HepG2 (cell line): Measurements from ENCODE around the gene SLC43A3. TPM values are rescaled to one million over a fixed set of nuclear protein-coding genes. Genes with fewer than 3 reads are reported as not detected.
A peak's percentile ranks its signal among the peaks of the same experiment; 100 is the strongest.

Experiments used
- ATAC-seq: fragments of 200-7000 bp; cut with Tn5 transposase; 3 replicates; pipeline ENCODE4 v1.9.1; 2020; ENCODE audit warnings: mild to moderate bottlenecking, moderate library complexity
- BruUV-seq: library from RNA; stranded (reverse); fragments of 400-500 nt; replicated peaks from 2 replicates; lab custom pipeline; 2021; lab: Mats Ljungman, UMichigan
- CTCF ChIA-PET: fragments of 300-600 bp; formaldehyde crosslinking; extraction: SDS; loops from one replicate; lab custom pipeline; 2021; ENCODE audit warnings: low total read pairs, inconsistent platforms, low intra/inter-chr PET ratio; lab: Yijun Ruan, JAX
- POLR2A ChIA-PET: fragments of 350-600 bp; sonication (Branson Sonifier 250); formaldehyde crosslinking; loops from one replicate; lab custom pipeline; 2020; ENCODE audit warnings: antibody characterized with exemption, inconsistent platforms; lab: Yijun Ruan, JAX
- DNase-seq: peaks from one replicate; pipeline ENCODE4 v3.0.0-alpha.2; 2015; ENCODE audit warnings: low spot score
- FAIRE-seq: peaks from 3 replicates; lab custom pipeline; 2011; peaks lifted over from hg19 to GRCh38; lab: Jason Lieb, UNC
- H2AFZ ChIP-seq: one replicate; pipeline ENCODE4 v1.6.1; 2011; ENCODE audit warnings: low read length, inconsistent platforms
- H3K27ac ChIP-seq: fragments of 300-600 bp; 3 replicates; pipeline ENCODE4 v1.8.0; 2011; ENCODE audit warnings: mixed run types, mild to moderate bottlenecking, mixed read lengths, low read length, inconsistent platforms; ENCODE audit not compliant: insufficient read depth; ENCODE audit errors: extremely low read length
- H3K27me3 ChIP-seq, 2 experiments: fragments of 200-600 bp in 1 of 2; 2 replicates in 1 of 2; 3 replicates in 1 of 2; pipeline versions ENCODE4 v1.6.0 to v1.8.0; 2011; ENCODE audit warnings: low read length in 2 of 2, mild to moderate bottlenecking in 2 of 2, moderate library complexity in 2 of 2, inconsistent platforms in 1 of 2; ENCODE audit not compliant: insufficient read depth in 2 of 2, control insufficient read depth in 1 of 2
- H3K36me3 ChIP-seq, 2 experiments: fragments of 200-600 bp in 1 of 2; replicated peaks in 1 of 2; 2 replicates in 1 of 2; 3 replicates in 1 of 2; pipeline versions ENCODE4 v1.5.1 to v1.8.0; 2011; ENCODE audit warnings: low read length in 2 of 2, inconsistent platforms in 1 of 2; ENCODE audit not compliant: insufficient read depth in 2 of 2, control insufficient read depth in 1 of 2
- H3K4me1 ChIP-seq: 2 replicates; pipeline ENCODE4 v1.5.1; 2012; ENCODE audit warnings: low read length, inconsistent platforms; ENCODE audit not compliant: insufficient read depth
- H3K4me2 ChIP-seq: 2 replicates; pipeline ENCODE4 v1.6.0; 2011; ENCODE audit warnings: low read depth, low read length, inconsistent platforms
- H3K4me3 ChIP-seq, 3 experiments: fragments of 200-600 bp in 1 of 3; sonication (generic), shearing (Covaris generic) in 1 of 3; replicated peaks in 1 of 3; 2 replicates each; pipeline ENCODE4 v1.5.1; 2011 to 2016; ENCODE audit warnings: low read length in 3 of 3, inconsistent platforms in 2 of 3, low read depth in 2 of 3, mild to moderate bottlenecking in 2 of 3, control low read depth in 1 of 3, mixed read lengths in 1 of 3; ENCODE audit not compliant: insufficient read depth in 1 of 3
- H3K79me2 ChIP-seq: one replicate; pipeline ENCODE4 v1.6.1; 2011; ENCODE audit warnings: low read length, inconsistent platforms; ENCODE audit not compliant: insufficient read depth
- H3K9ac ChIP-seq: 2 replicates; pipeline ENCODE4 v1.6.0; 2011; ENCODE audit warnings: mild to moderate bottlenecking, low read depth, low read length, inconsistent platforms; ENCODE audit not compliant: insufficient read depth
- H3K9me3 ChIP-seq: 2 replicates; pipeline ENCODE4 v1.5.1; 2012; ENCODE audit warnings: mild to moderate bottlenecking, low read length
- H4K20me1 ChIP-seq: 2 replicates; pipeline ENCODE4 v1.6.0; 2011; ENCODE audit warnings: inconsistent platforms, mild to moderate bottlenecking, low read length, moderate library complexity; ENCODE audit not compliant: insufficient read depth
- KDM1A ChIP-seq: IDR thresholded peaks from 2 replicates; pipeline ENCODE4 v1.6.1; 2016; ENCODE audit warnings: missing compliant biosample characterization
- NFKBIZ ChIP-seq: IDR thresholded peaks from 2 replicates; pipeline ENCODE4 v1.6.1; 2018; ENCODE audit warnings: missing genetic modification reagents, missing compliant biosample characterization
- PAXIP1 ChIP-seq: sonication (generic); formaldehyde crosslinking; conservative IDR thresholded peaks from 2 replicates; pipeline ENCODE4 v1.4.0; 2020; ENCODE audit warnings: mild to moderate bottlenecking, missing genetic modification reagents, moderate library complexity
- ZEB1 ChIP-seq: IDR thresholded peaks from 2 replicates; pipeline ENCODE4 v1.6.1; 2012; ENCODE audit warnings: mild to moderate bottlenecking, low read depth, inconsistent platforms; ENCODE audit not compliant: insufficient replicate concordance
- ZNF784 ChIP-seq: sonication (generic); formaldehyde crosslinking; IDR thresholded peaks from 2 replicates; pipeline ENCODE4 v1.5.1; 2020; ENCODE audit warnings: missing genetic modification reagents, mild to moderate bottlenecking, borderline replicate concordance
- WGBS: methylation state at CpG from one replicate; pipeline ENCODE4 v1.1.6; 2017; ENCODE audit warnings: low lambda C conversion rate; 5-methylcytosine and 5-hydroxymethylcytosine counted together
- in situ Hi-C: cut with HindIII; loops from 2 replicates; pipeline ENCODE4 v1.10.0; 2017; ENCODE audit warnings: low pct_unique_long_range_greater_than_20kb; ENCODE audit not compliant: extremely low pct_ligation_motif_present
- intact Hi-C: fragments of 100-400 bp; cut with micrococcal nuclease; formaldehyde crosslinking; loops from one replicate; pipeline ENCODE4 v1.10.0; 2022; ENCODE audit not compliant: unreplicated experiment
- polyA plus RNA-seq, 8 experiments: library from polyadenylated mRNA; depleted of rRNA in 3 of 8; stranded (reverse) in 7 of 8; unstranded in 1 of 8; fragments of >200 nt; fragmentation: Illumina TruSeq in 4 of 8; extraction: Trizol in 4 of 8; gene quantifications; 2 replicates each; pipeline versions ENCODE4 v1.2.1 to v1.2.3, GENCODE V29; 2011 to 2016; ENCODE audit warnings: low read depth in 4 of 8, missing spikeins in 1 of 8, mixed read lengths in 1 of 8; ENCODE audit not compliant: insufficient read depth in 1 of 8
- total RNA-seq, 5 experiments: library from RNA; depleted of rRNA; stranded (reverse); fragments of >200 nt; fragmentation: Illumina TruSeq; extraction: Trizol; gene quantifications; 2 replicates each; pipeline ENCODE4 v1.2.3, GENCODE V29; 2016; ENCODE audit warnings: low read depth in 1 of 5
- TF ChIP-seq, protein P1 (sequence below): sonication (generic); formaldehyde crosslinking; IDR thresholded peaks from 2 replicates; pipeline ENCODE4 v1.4.0; 2020; ENCODE audit warnings: missing genetic modification reagents, borderline replicate concordance

The SLC43A3 gene
- total and polyA plus RNA-seq, 2 of the 13 experiments (the other 11 are each of a cell fraction or from before 2014, with no cell fraction given), result 2.6 TPM; not detected in 1

DNA sequence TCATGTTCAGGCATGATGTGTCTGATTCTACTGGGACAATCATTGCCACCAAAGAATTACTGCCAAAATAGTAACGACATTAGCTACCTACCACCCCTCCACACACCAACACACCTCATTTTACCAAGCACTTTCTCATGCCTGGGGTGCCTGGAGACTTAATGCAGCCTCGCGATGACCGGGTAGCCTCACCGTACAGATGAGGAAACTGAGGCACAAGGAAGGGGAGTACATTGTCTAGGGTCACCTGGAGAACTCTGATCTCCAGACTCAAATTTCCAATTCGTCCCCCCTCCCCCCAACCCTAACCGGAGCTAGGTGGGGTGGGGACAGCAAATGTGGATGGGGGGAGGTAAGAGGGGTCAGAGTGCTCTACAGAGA is 30.7 kb upstream of the SLC43A3 start:
- Histone ChIP-seq H3K36me3 (no peaks in the 10 kb centered on the region), H3K27me3 (peaks cover 3 to 14% of the 10 kb centered on the region in 2 experiments; a peak in 4 of 5 replicates), H3K9me3 (no peaks in the 10 kb centered on the region), H3K4me2 (peak overlapping the region; percentile 96), H3K4me3 (peak overlapping the region; percentile 57 to 75 (median 66); a peak in 5 of 6 replicates), H3K27ac (peak overlapping the region; percentile 49), H2AFZ (no peak overlapping the region), H3K4me1 (peaks cover 72% of the 10 kb centered on the region), H3K9ac (no peak overlapping the region; the same call in 1 of the 2 replicates), H3K79me2 (no peaks in the 10 kb centered on the region), H4K20me1 (no peaks in the 10 kb centered on the region)
- CTCF ChIA-PET, result interaction anchor here (1.2 to 3.9 kb wide), 8 partner anchors 23 to 1056 kb away, joined by 3 to 26 read pairs (median 4); no protein-coding TSS in a partner anchor
- intact Hi-C loops, result loop anchor here (1.0 kb wide), 4 partner anchors 70 to 184 kb away; partner anchors contain the start of gene UBE2L6
- no peak for DNase-seq
- POLR2A ChIA-PET, result interaction anchor here (0.8 to 3.6 kb wide), 14 partner anchors 9 to 321 kb away, joined by 3 to 13 read pairs (median 4); partner anchors contain the start of gene SLC43A1
- in situ Hi-C loops, result loop anchor here (5.0 to 10.0 kb wide), 2 partner anchors 110 to 187 kb away; partner anchors contain the start of gene YPEL4
- BruUV-seq, result no TSS peak
- FAIRE-seq, result no peak
- no peak; the same call in 2 of the 3 replicates for ATAC-seq
- 33% methylated on average over 7 of the region's 7 CpGs for WGBS
- 0 out of 2 replicates have a peak, but pooled peaks have one; percentile 63 for TF ChIP-seq ZNF784 (CRISPR knock-in tag)
- TF ChIP-seq, protein P1, sequence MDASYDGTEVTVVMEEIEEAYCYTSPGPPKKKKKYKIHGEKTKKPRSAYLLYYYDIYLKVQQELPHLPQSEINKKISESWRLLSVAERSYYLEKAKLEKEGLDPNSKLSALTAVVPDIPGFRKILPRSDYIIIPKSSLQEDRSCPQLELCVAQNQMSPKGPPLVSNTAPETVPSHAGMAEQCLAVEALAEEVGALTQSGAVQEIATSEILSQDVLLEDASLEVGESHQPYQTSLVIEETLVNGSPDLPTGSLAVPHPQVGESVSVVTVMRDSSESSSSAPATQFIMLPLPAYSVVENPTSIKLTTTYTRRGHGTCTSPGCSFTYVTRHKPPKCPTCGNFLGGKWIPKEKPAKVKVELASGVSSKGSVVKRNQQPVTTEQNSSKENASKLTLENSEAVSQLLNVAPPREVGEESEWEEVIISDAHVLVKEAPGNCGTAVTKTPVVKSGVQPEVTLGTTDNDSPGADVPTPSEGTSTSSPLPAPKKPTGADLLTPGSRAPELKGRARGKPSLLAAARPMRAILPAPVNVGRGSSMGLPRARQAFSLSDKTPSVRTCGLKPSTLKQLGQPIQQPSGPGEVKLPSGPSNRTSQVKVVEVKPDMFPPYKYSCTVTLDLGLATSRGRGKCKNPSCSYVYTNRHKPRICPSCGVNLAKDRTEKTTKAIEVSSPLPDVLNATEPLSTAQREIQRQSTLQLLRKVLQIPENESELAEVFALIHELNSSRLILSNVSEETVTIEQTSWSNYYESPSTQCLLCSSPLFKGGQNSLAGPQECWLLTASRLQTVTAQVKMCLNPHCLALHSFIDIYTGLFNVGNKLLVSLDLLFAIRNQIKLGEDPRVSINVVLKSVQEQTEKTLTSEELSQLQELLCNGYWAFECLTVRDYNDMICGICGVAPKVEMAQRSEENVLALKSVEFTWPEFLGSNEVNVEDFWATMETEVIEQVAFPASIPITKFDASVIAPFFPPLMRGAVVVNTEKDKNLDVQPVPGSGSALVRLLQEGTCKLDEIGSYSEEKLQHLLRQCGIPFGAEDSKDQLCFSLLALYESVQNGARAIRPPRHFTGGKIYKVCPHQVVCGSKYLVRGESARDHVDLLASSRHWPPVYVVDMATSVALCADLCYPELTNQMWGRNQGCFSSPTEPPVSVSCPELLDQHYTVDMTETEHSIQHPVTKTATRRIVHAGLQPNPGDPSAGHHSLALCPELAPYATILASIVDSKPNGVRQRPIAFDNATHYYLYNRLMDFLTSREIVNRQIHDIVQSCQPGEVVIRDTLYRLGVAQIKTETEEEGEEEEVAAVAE (CRISPR knock-in tag), result no peak
- 0 out of 2 replicates have a peak, but pooled peaks have one; percentile 13 for TF ChIP-seq KDM1A (CRISPR knock-in tag)
- TF ChIP-seq ZEB1, result peak; percentile 26
- no peak for TF ChIP-seq NFKBIZ (CRISPR knock-in tag)
- no peak for TF ChIP-seq PAXIP1 (CRISPR knock-in tag)
